A549 (cell line): ENCODE measurements around the gene ANXA2. TPM values are rescaled to one million over a fixed set of nuclear protein-coding genes. Genes with fewer than 3 reads are reported as not detected.

Experiments used
- ATAC-seq, 2 experiments: fragments of 200-7000 bp in 1 of 2; fragments of >200 bp in 1 of 2; cut with Nextera tagmentation in 1 of 2; cut with Tn5 transposase in 1 of 2; 3 replicates each; pipeline versions ENCODE4 v1.8.0 to v1.9.1; 2018 to 2020; ENCODE audit warnings: mild to moderate bottlenecking in 1 of 2, moderate library complexity in 1 of 2
- CTCF ChIA-PET: fragments of 300-600 bp; sonication (Branson Sonifier 250); formaldehyde crosslinking; extraction: SDS; loops from one replicate; lab custom pipeline; 2021; ENCODE audit warnings: antibody characterized with exemption, inconsistent platforms; lab: Yijun Ruan, JAX
- POLR2A ChIA-PET: fragments of 350-600 bp; formaldehyde crosslinking; extraction: SDS; loops from one replicate; lab custom pipeline; 2021; ENCODE audit warnings: antibody characterized with exemption, inconsistent platforms; lab: Yijun Ruan, JAX
- DNase-seq, 2 experiments: peaks; one replicate each; pipeline versions ENCODE4 v3.0.0 to v3.0.0-alpha.2; 2011 to 2016; ENCODE audit warnings: low read depth in 1 of 2, low spot score in 1 of 2
- FAIRE-seq: peaks from 2 replicates; lab custom pipeline; 2011; peaks lifted over from hg19 to GRCh38; lab: Jason Lieb, UNC
- H3K27ac ChIP-seq, 2 experiments: fragments of >200 bp; sonication (Bioruptor Twin); formaldehyde crosslinking; 3 replicates each; pipeline ENCODE4 v1.5.1; 2016 to 2017
- H3K4me1 ChIP-seq: fragments of >200 bp; sonication (Bioruptor Twin); formaldehyde crosslinking; 3 replicates; pipeline ENCODE4 v1.6.1; 2016
- H3K4me2 ChIP-seq: fragments of >200 bp; sonication (Bioruptor Twin); formaldehyde crosslinking; 3 replicates; pipeline ENCODE4 v1.6.1; 2016
- H3K4me3 ChIP-seq: fragments of >200 bp; sonication (Bioruptor Twin); formaldehyde crosslinking; 3 replicates; pipeline ENCODE4 v1.5.1; 2016
- H3K9me3 ChIP-seq: fragments of >200 bp; sonication (Bioruptor Twin); formaldehyde crosslinking; 3 replicates; pipeline ENCODE4 v1.6.1; 2016
- CBX2 ChIP-seq: fragments of 200-600 bp; sonication (generic); IDR thresholded peaks from 2 replicates; pipeline ENCODE4 v1.6.1; 2016; ENCODE audit warnings: low read depth, mild to moderate bottlenecking, borderline replicate concordance
- CHD2 ChIP-seq: fragments of 150-350 bp; IDR thresholded peaks from 2 replicates; pipeline ENCODE4 v1.6.1; 2014; ENCODE audit warnings: low read length; ENCODE audit not compliant: partially characterized antibody
- CHD4 ChIP-seq: fragments of 200-600 bp; sonication (generic); IDR thresholded peaks from 2 replicates; pipeline ENCODE4 v1.6.1; 2016; ENCODE audit warnings: antibody characterized with exemption, mild to moderate bottlenecking, borderline replicate concordance
- EHF ChIP-seq: fragments of 250-450 bp; sonication (Bioruptor Pico); IDR thresholded peaks from 2 replicates; pipeline ENCODE4 v1.5.0; 2020; ENCODE audit warnings: mild to moderate bottlenecking
- EHMT2 ChIP-seq: fragments of 200-600 bp; sonication (generic); IDR thresholded peaks from 2 replicates; pipeline ENCODE4 v1.6.1; 2016; ENCODE audit warnings: antibody characterized with exemption, low read depth, mild to moderate bottlenecking, moderate library complexity
- ESRRA ChIP-seq: fragments of 150-350 bp; IDR thresholded peaks from 2 replicates; pipeline ENCODE4 v1.6.1; 2014; ENCODE audit warnings: mild to moderate bottlenecking, low read length, borderline replicate concordance
- FOSB ChIP-seq: fragments of 250-450 bp; sonication (Bioruptor Pico); IDR thresholded peaks from 2 replicates; pipeline ENCODE4 v1.5.0; 2020; ENCODE audit warnings: mild to moderate bottlenecking, moderate library complexity
- FOSL2 ChIP-seq, 2 experiments: fragments of 450-650 bp in 1 of 2; fragments of >200 bp in 1 of 2; sonication (Bioruptor Twin) in 1 of 2; formaldehyde crosslinking; IDR thresholded peaks; 2 replicates each; pipeline versions ENCODE4 v1.5.0 to v1.6.1; 2016 to 2020; ENCODE audit warnings: mild to moderate bottlenecking in 1 of 2, moderate library complexity in 1 of 2
- FOXS1 ChIP-seq: fragments of 250-450 bp; sonication (Bioruptor Pico); IDR thresholded peaks from 2 replicates; pipeline ENCODE4 v1.5.0; 2020; ENCODE audit warnings: mild to moderate bottlenecking, moderate library complexity
- GATA3 ChIP-seq: IDR thresholded peaks from 2 replicates; pipeline ENCODE4 v1.6.1; 2012; ENCODE audit warnings: borderline replicate concordance
- HEYL ChIP-seq: fragments of 250-450 bp; sonication (Bioruptor Pico); IDR thresholded peaks from 2 replicates; pipeline ENCODE4 v1.8.0; 2021; ENCODE audit warnings: mild to moderate bottlenecking, moderate library complexity
- HOXA7 ChIP-seq: fragments of 250-450 bp; sonication (Bioruptor Pico); IDR thresholded peaks from 2 replicates; pipeline ENCODE4 v1.5.0; 2020; ENCODE audit warnings: mild to moderate bottlenecking, moderate library complexity
- HOXB13 ChIP-seq: fragments of 250-450 bp; sonication (Bioruptor Pico); IDR thresholded peaks from 2 replicates; pipeline ENCODE4 v1.5.0; 2020; ENCODE audit warnings: low read depth, mild to moderate bottlenecking, moderate library complexity
- JUN ChIP-seq, 2 experiments: fragments of >200 bp; sonication (Bioruptor Twin); formaldehyde crosslinking; IDR thresholded peaks; 2 replicates in 1 of 2; 3 replicates in 1 of 2; pipeline ENCODE4 v1.6.1; 2016 to 2017
- KDM1A ChIP-seq: fragments of 200-600 bp; sonication (generic); IDR thresholded peaks from 2 replicates; pipeline ENCODE4 v1.6.1; 2016; ENCODE audit warnings: low read depth, mild to moderate bottlenecking
- KDM5A ChIP-seq: fragments of 200-600 bp; sonication (generic); IDR thresholded peaks from 2 replicates; pipeline ENCODE4 v1.6.1; 2016; ENCODE audit warnings: antibody characterized with exemption, mild to moderate bottlenecking
- MAZ ChIP-seq: fragments of 150-350 bp; IDR thresholded peaks from 2 replicates; pipeline ENCODE4 v1.6.1; 2014; ENCODE audit warnings: antibody characterized with exemption, low read depth, low read length, borderline replicate concordance
- NPAS2 ChIP-seq: fragments of 250-450 bp; sonication (Bioruptor Pico); IDR thresholded peaks from 2 replicates; pipeline ENCODE4 v1.8.0; 2022; ENCODE audit warnings: mild to moderate bottlenecking, moderate library complexity, borderline replicate concordance
- POLR2AphosphoS2 ChIP-seq: conservative IDR thresholded peaks from 2 replicates; pipeline ENCODE4 v1.6.1; 2012; ENCODE audit warnings: low read length, improper control_type of control experiment, inconsistent platforms
- RARB ChIP-seq: fragments of 250-450 bp; sonication (Bioruptor Pico); IDR thresholded peaks from 2 replicates; pipeline ENCODE4 v1.8.0; 2021; ENCODE audit warnings: mild to moderate bottlenecking, moderate library complexity
- RNF2 ChIP-seq: fragments of 200-600 bp; sonication (generic); IDR thresholded peaks from 2 replicates; pipeline ENCODE4 v1.6.1; 2016; ENCODE audit warnings: low read depth, mild to moderate bottlenecking, antibody characterized with exemption, moderate library complexity, borderline replicate concordance
- TFCP2L1 ChIP-seq: fragments of 250-450 bp; sonication (Bioruptor Pico); IDR thresholded peaks from 2 replicates; pipeline ENCODE4 v1.5.0; 2021; ENCODE audit warnings: mild to moderate bottlenecking
- ZC3H11A ChIP-seq: fragments of 450-650 bp; IDR thresholded peaks from 2 replicates; pipeline ENCODE4 v1.6.1; 2014; ENCODE audit warnings: antibody characterized with exemption, mild to moderate bottlenecking
- ZNF302 ChIP-seq: fragments of 250-450 bp; sonication (Bioruptor Pico); IDR thresholded peaks from 2 replicates; pipeline ENCODE4 v1.9.0; 2021; ENCODE audit warnings: inconsistent platforms, mild to moderate bottlenecking, moderate library complexity
- ZSCAN20 ChIP-seq: fragments of 250-450 bp; sonication (Bioruptor Pico); IDR thresholded peaks from 2 replicates; pipeline ENCODE4 v1.8.0; 2022; ENCODE audit warnings: mild to moderate bottlenecking, moderate library complexity
- WGBS: methylation state at CpG from one replicate; pipeline ENCODE4 v1.1.6; 2017; ENCODE audit errors: missing lambda C conversion rate; 5-methylcytosine and 5-hydroxymethylcytosine counted together
- polyA plus RNA-seq, 4 experiments: library from polyadenylated mRNA; depleted of rRNA in 3 of 4; stranded (reverse); fragments of >200 nt; fragmentation: RNase III in 1 of 4; extraction: RNeasy Plus Mini Kit Qiagen cat#74134 plus additional on column Dnase treatment in 1 of 4; gene quantifications; 2 replicates in 3 of 4; 3 replicates in 1 of 4; pipeline ENCODE4 v1.2.3, GENCODE V29; 2011 to 2017
- TF ChIP-seq, protein P1 (sequence below): IDR thresholded peaks from 2 replicates; pipeline ENCODE4 v1.6.1; 2012; ENCODE audit warnings: low read depth, borderline replicate concordance
- TF ChIP-seq, protein P2 (sequence below): fragments of 250-450 bp; sonication (Bioruptor Pico); IDR thresholded peaks from 2 replicates; pipeline ENCODE4 v1.5.0; 2020; ENCODE audit warnings: low read depth, mild to moderate bottlenecking, moderate library complexity

Gene ANXA2
- polyA plus RNA-seq, 2 of the 4 experiments (the other 2 are of a cell fraction): 4,707 to 5,746 TPM

DNA sequence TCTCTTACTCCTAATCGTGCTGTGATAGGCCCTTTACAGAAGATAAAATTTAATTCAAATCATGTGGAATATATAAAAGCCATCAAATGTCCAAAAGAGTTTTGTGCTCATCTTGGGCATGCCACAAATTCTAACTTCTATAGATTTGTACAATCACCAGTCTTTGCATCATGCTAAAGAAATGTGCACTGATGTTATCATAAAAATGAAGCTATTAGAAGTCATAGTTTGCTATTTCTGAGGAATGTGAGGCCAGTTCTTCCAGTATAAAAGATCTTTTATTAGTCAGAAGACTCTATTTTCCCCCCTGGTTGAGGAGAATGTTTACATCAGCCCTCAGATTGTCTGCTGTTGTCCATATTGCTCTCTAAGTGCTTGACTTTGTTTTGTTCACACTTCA lies 2.1 kb upstream of the ANXA2 start:
- CTCF ChIA-PET: interaction anchor here (0.6 to 4.6 kb wide), 14 partner anchors 7 to 94 kb away, joined by 3 to 35 read pairs (median 4); no protein-coding TSS in a partner anchor
- DNase-seq (no peak), FAIRE-seq (peak; percentile 74), ATAC-seq (no peak)
- Histone ChIP-seq H3K4me3 (no peak overlapping the region), H3K9me3 (no peaks in the 10 kb centered on the region), H3K4me2 (peak overlapping the region; percentile 84), H3K27ac (peak overlapping the region; percentile 97 to 99), H3K4me1 (peaks cover 50% of the 10 kb centered on the region)
- POLR2A ChIA-PET: interaction anchor here (0.6 to 10.2 kb wide), 6 partner anchors 7 to 43 kb away, joined by 3 to 152 read pairs (median 8); no protein-coding TSS in a partner anchor
- TF ChIP-seq GATA3 (peak; percentile 88; the same call in 1 of the 2 replicates), HOXB13 (CRISPR knock-in tag) (no peak), FOSL2 (IDR thresholded peaks at IDR 0.05) (no peak), FOSL2 (CRISPR knock-in tag; IDR thresholded peaks at IDR 0.05) (0 out of 2 replicates have a peak, but pooled peaks have one; percentile 10)
- WGBS: 6% methylated on average over 1 of the region's 1 CpG

DNA sequence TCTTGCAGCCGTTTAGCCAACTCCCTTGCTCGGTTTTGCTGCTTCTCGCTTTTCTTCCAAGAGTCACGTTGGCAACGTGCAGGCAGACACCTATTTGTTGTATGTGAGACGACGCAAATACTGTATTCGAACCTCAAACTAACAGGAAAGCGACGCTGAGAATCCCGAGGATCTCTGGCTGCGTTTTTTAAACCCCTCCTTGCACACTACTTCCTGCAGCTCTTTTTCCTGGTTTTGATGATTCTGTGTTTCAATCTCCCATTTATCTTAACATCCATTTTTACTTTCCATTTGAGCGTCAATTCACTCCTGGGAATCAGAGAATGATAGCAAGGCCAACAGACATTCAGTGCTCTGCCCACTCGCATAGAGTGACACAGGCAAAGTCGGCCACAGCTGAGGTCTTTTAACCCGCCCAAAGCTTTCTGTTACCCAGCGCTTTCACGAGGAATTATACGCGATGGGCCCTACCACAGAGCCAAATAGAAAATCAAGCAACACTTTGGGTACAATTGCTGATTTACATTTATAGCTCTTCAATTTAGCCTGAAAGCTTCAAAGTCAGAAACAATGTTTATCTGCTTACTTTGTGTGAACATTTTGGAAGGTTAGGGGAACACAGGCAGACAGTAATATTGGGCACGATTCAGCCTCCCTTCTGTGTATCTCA lies 1.6 kb upstream of the ANXA2 start:
- ChIA-PET CTCF (interaction anchor here (0.7 to 4.6 kb wide), 14 partner anchors 8 to 675 kb away, joined by 3 to 35 read pairs (median 4); no protein-coding TSS in a partner anchor), POLR2A (interaction anchor here (1.0 to 10.2 kb wide), 15 partner anchors 8 to 66 kb away, joined by 3 to 152 read pairs (median 9); no protein-coding TSS in a partner anchor)
- 0 out of 6 replicates have a peak, but pooled peaks of 1 of the 2 experiments have one; percentile 1 for ATAC-seq
- peak; percentile 56 for FAIRE-seq
- Histone ChIP-seq H3K27ac (peak overlapping the region; percentile 97 to 99), H3K4me2 (peak overlapping the region; percentile 84), H3K9me3 (no peaks in the 10 kb centered on the region), H3K4me1 (peaks cover 55% of the 10 kb centered on the region), H3K4me3 (peak overlapping the region; percentile 88; the same call in 2 of the 3 replicates)
- TF ChIP-seq, protein P1, sequence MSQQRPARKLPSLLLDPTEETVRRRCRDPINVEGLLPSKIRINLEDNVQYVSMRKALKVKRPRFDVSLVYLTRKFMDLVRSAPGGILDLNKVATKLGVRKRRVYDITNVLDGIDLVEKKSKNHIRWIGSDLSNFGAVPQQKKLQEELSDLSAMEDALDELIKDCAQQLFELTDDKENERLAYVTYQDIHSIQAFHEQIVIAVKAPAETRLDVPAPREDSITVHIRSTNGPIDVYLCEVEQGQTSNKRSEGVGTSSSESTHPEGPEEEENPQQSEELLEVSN: peak; percentile 72; the same call in 1 of the 2 replicates
- TF ChIP-seq HOXA7 (peak; percentile 52; the same call in 1 of the 2 replicates), HEYL (CRISPR knock-in tag) (no peak), EHF (no peak), FOSB (CRISPR knock-in tag) (peak; percentile 58; the same call in 1 of the 2 replicates), TFCP2L1 (CRISPR knock-in tag) (no peak), ZNF302 (CRISPR knock-in tag) (peak; percentile 60; the same call in 1 of the 2 replicates), JUN (IDR thresholded peaks at IDR 0.05) (peak in 1 of 2 experiments; percentile 33; a peak in 2 of 5 replicates)
- no peak for DNase-seq
- WGBS: 4% methylated on average over 21 of the region's 21 CpGs

DNA sequence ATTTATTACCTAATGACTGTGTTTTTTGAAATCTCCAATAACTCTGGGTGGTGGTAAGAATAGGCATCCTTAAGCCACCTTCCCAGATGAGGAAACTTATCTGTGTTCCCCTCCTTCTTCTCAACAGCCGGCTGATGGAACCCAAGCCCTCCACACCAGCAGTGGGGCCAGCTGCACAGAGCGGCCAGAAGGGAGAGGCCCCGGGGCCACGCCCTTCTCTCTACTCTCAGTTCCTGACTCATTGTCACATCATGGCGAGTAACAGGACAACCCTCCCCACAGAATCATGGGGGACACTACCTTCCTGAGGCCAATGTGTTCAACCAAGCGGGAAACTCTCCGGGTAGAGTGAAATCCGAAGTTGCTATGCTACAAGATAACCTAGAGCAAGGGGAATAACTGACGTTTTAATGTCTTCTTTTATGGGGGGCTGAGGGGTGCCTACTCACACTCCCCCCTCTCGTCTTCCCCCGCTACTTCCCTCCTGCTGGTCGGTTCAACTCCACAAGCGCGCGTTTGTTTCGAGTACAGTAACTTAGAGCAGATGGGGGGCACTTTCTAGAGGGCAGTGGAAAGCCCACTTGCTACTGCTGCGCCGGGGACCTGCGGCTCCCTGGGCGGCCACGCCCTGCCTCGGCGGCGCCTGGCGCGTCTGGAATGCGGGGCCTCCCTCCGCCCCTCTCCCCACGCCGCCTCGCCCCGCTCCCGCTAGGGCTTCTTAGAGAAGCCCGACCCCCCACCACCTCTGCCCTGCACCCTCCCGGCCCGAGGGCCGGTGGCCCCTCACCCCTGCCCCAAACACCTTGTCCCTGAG lies 621 bp downstream of the ANXA2 start:
- H3K4me2 ChIP-seq: peak overlapping the region; percentile 94
- no peaks in the 10 kb centered on the region for H3K9me3 ChIP-seq
- DNase-seq (peak; percentile 69 to 87), ATAC-seq (peak; percentile 46 to 62), FAIRE-seq (no peak)
- H3K4me3 ChIP-seq: peak overlapping the region; percentile 88
- H3K27ac ChIP-seq: peak overlapping the region; percentile 97 to 99
- ChIA-PET POLR2A (interaction anchor here (0.6 to 10.2 kb wide), 12 partner anchors 10 to 1464 kb away, joined by 3 to 152 read pairs (median 10); no protein-coding TSS in a partner anchor), CTCF (interaction anchor here (1.2 to 6.5 kb wide), 5 partner anchors 10 to 52 kb away, joined by 3 to 58 read pairs (median 8); no protein-coding TSS in a partner anchor)
- 2% methylated on average over 34 of the region's 37 CpGs for whole genome bisulfite sequencing
- peaks cover 58% of the 10 kb centered on the region for H3K4me1 ChIP-seq
- TF ChIP-seq EHF (peak; percentile 70; the same call in 1 of the 2 replicates), RNF2 (no peak), KDM1A (no peak), ZSCAN20 (CRISPR knock-in tag) (no peak), CHD4 (no peak), ZC3H11A (no peak), TFCP2L1 (CRISPR knock-in tag) (peak; percentile 96), FOSB (CRISPR knock-in tag) (peak; percentile 96), CHD2 (no peak), NPAS2 (no peak), FOXS1 (CRISPR knock-in tag) (no peak), KDM5A (no peak), RARB (peak; percentile 88), ESRRA (no peak), ZNF302 (CRISPR knock-in tag) (no peak), HEYL (CRISPR knock-in tag) (no peak), EHMT2 (no peak), HOXB13 (CRISPR knock-in tag) (no peak), CBX2 (no peak), POLR2AphosphoS2 (peak; percentile 84), MAZ (no peak)
- TF ChIP-seq, protein P1: no peak; the same call in 1 of the 2 replicates
- TF ChIP-seq, protein P2, sequence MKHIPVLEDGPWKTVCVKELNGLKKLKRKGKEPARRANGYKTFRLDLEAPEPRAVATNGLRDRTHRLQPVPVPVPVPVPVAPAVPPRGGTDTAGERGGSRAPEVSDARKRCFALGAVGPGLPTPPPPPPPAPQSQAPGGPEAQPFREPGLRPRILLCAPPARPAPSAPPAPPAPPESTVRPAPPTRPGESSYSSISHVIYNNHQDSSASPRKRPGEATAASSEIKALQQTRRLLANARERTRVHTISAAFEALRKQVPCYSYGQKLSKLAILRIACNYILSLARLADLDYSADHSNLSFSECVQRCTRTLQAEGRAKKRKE: 0 out of 2 replicates have a peak, but pooled peaks have one; percentile 36
